ENCODE results near the gene OCA2.

DNA sequence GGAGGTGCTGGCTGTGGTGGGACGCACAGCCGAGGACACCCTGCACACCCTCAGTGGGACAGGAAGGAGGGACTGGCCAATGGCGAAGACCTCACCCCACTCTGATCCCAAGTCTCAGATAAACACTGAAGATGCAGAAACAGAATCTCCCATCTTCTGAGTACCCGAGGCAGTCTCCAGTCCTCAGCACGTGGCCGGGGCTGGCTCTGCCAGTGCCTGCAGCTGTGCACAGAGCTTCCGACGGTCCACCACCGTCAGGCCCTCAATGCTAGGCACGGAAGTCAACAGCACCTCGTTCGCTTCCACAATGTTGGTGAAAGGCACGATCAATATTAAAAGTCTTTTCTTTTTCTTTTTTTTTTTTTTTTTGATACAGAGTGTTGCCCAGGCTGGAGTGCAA is 16.8 kb upstream of the OCA2 start:
- TF ChIP-seq, protein P1, sequence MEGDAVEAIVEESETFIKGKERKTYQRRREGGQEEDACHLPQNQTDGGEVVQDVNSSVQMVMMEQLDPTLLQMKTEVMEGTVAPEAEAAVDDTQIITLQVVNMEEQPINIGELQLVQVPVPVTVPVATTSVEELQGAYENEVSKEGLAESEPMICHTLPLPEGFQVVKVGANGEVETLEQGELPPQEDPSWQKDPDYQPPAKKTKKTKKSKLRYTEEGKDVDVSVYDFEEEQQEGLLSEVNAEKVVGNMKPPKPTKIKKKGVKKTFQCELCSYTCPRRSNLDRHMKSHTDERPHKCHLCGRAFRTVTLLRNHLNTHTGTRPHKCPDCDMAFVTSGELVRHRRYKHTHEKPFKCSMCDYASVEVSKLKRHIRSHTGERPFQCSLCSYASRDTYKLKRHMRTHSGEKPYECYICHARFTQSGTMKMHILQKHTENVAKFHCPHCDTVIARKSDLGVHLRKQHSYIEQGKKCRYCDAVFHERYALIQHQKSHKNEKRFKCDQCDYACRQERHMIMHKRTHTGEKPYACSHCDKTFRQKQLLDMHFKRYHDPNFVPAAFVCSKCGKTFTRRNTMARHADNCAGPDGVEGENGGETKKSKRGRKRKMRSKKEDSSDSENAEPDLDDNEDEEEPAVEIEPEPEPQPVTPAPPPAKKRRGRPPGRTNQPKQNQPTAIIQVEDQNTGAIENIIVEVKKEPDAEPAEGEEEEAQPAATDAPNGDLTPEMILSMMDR (IDR thresholded peaks at IDR 0.05; ENCODE audit: insufficient read depth, low read length, poor library complexity, severe bottlenecking), result no peak
- TF ChIP-seq EZH2phosphoT487 (conservative IDR thresholded peaks at IDR 0.05; ENCODE audit: low read length), result no peak
